RWPE1 (cell line): ENCODE measurements around the gene PNPLA1.

Experiments
- CTCF ChIA-PET: fragments of 350-600 bp; sonication (Branson Sonifier 250); formaldehyde crosslinking; extraction: SDS; loops from one replicate; lab custom pipeline; 2021; lab: Yijun Ruan, JAX
- POLR2A ChIA-PET: fragments of 400-600 bp; formaldehyde crosslinking; extraction: SDS; loops from one replicate; lab custom pipeline; 2020; ENCODE audit warnings: antibody characterized with exemption; ENCODE audit not compliant: low non-redundant PET; lab: Yijun Ruan, JAX
- DNase-seq: peaks from one replicate; pipeline ENCODE4 v3.0.0; 2012; ENCODE audit warnings: low spot score
- H3K27ac ChIP-seq: fragments of 450-650 bp; 2 replicates; pipeline ENCODE4 v1.5.1; 2017
- CTCF ChIP-seq: fragments of 450-650 bp; conservative IDR thresholded peaks from 2 replicates; pipeline ENCODE4 v1.5.1; 2017; ENCODE audit warnings: low read depth, mild to moderate bottlenecking

PNPLA1 gene

DNA sequence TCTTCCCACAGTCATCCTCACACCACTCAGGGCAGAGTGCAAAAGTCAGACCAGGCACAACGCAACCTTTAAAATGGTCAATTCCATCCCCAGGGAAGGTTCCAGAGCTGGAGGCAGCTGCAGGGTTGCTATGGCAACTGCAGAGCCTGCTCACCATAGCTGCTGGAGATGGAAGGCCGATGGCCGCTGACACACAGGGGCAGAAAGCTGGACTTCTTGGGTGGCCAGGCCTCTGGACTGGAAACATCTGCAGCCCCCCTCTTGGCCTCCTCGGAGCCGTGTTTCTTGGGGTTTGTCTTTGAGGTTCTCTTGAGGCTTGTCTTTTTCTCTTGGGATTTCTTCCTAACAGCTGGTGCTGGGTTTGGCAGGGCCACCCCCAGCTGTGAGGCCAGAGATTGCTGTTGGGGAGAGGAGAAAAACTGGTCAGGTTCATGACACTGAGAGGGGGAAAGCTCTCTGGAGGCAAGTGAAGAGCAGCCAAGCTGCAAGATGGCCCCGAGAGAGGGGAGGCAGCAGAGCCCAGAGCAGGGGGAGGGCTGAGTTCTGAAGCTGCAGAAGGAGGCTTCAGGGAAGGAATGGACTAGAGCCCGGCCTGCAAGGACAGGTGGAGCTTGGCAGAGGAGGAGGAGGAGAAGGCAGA lies 56.6 kb downstream of the PNPLA1 start:
- CTCF ChIA-PET = interaction anchor here (1.3 kb wide), 1 partner anchor 24 kb away, joined by 3 read pairs; no protein-coding TSS in a partner anchor
- TF ChIP-seq CTCF = no peak
- POLR2A ChIA-PET = no interaction called here
- no peak overlapping the region for H3K27ac ChIP-seq
- DNase-seq = no peak

- DNase-seq = no peak
- no peak overlapping the region for H3K27ac ChIP-seq
- ChIA-PET CTCF (interaction anchor here (0.7 kb wide), 1 partner anchor 88 kb away, joined by 6 read pairs; no protein-coding TSS in a partner anchor), POLR2A (no interaction called here)
- no peak for TF ChIP-seq CTCF
Observed at GRCh38 chr6:36327226-36327918, 57.5 kb downstream of the PNPLA1 start.

DNA sequence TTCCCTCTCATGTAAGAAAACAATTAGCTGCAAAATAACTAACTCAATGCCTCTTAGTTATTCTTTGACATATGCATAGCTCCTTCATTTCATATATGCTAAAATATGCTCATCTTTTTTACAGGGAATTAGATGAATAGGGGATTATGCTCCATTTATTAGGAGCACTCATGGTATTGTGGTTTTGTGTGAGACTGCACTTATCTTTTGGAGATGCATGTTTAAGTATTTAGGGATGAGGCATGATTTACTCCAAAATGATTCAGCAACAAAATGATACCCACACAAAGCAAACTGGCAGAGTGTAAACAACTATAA lies 58.0 kb downstream of the PNPLA1 start:
- no peak for TF ChIP-seq CTCF
- no peak overlapping the region for H3K27ac ChIP-seq
- ChIA-PET POLR2A (no interaction called here), CTCF (interaction anchor here (0.7 kb wide), 1 partner anchor 89 kb away, joined by 6 read pairs; no protein-coding TSS in a partner anchor)
- no peak for DNase-seq

DNA sequence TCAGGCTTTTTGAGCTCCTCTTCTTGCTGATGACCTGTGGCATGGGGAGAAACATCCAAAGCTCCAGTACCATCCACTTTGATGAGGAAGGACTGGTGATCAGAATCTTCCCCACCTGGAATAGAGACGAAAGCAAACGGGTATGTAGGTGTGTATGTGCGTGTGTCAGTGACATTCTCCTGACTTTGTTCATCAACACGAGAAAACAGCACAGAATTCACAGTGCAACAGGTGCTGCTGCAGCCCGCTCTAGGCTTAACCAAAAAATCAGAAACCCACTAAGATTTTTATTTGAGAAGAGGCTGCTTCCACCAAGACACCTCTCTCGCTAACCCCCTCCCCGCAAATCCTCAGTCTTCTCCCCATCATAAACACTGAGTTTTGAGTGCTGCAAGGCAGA lies 58.7 kb downstream of the PNPLA1 start:
- CTCF ChIA-PET = interaction anchor here (0.6 to 0.9 kb wide), 2 partner anchors 32 to 513 kb away, joined by 3 to 4 read pairs; no protein-coding TSS in a partner anchor
- H3K27ac ChIP-seq = no peak overlapping the region
- no peak for DNase-seq
- no peak for TF ChIP-seq CTCF
- POLR2A ChIA-PET = no interaction called here

- no peak overlapping the region for H3K27ac ChIP-seq
- no peak for TF ChIP-seq CTCF
- ChIA-PET CTCF (interaction anchor here (0.6 to 1.1 kb wide), 3 partner anchors 11 to 35 kb away, joined by 3 to 4 read pairs (median 3); no protein-coding TSS in a partner anchor), POLR2A (no interaction called here)
- DNase-seq = no peak
Observed at GRCh38 chr6:36329798-36330291, 60.0 kb downstream of the PNPLA1 start.

GRCh38 chr6:36330366-36330765 lies 60.5 kb downstream of the PNPLA1 start:
- ChIA-PET POLR2A (no interaction called here), CTCF (interaction anchor here (0.6 to 1.1 kb wide), 3 partner anchors 11 to 165 kb away, joined by 3 to 4 read pairs (median 3); no protein-coding TSS in a partner anchor)
- TF ChIP-seq CTCF = no peak
- DNase-seq = no peak
- no peak overlapping the region for H3K27ac ChIP-seq
